HUES64 (cell line): ENCODE measurements around the gene PIM3.
"Not testable (repeated sequence)": the region's sequence is repeated elsewhere in the genome, so short reads cannot be mapped to it uniquely, and the experiment has no call there.

Experiments used
- H3K27ac ChIP-seq: 2 replicates; pipeline ENCODE4 v1.7.0; 2013; ENCODE audit warnings: low read depth, low read length, inconsistent platforms
- H3K27me3 ChIP-seq: 2 replicates; pipeline ENCODE4 v1.6.1; 2013; ENCODE audit warnings: mild to moderate bottlenecking, low read length; ENCODE audit not compliant: insufficient read depth
- H3K36me3 ChIP-seq: 2 replicates; pipeline ENCODE4 v1.6.1; 2013; ENCODE audit warnings: mild to moderate bottlenecking, low read length; ENCODE audit not compliant: insufficient read depth
- H3K4me1 ChIP-seq: 2 replicates; pipeline ENCODE4 v1.6.1; 2013; ENCODE audit warnings: mild to moderate bottlenecking, low read length, moderate library complexity; ENCODE audit not compliant: insufficient read depth
- H3K4me3 ChIP-seq: 2 replicates; pipeline ENCODE4 v1.5.1; 2013; ENCODE audit warnings: mild to moderate bottlenecking, low read length, moderate library complexity
- H3K9ac ChIP-seq: 2 replicates; pipeline ENCODE4 v1.6.1; 2013; ENCODE audit warnings: mild to moderate bottlenecking, low read depth, low read length
- H3K9me3 ChIP-seq: 2 replicates; pipeline ENCODE4 v1.6.1; 2013; ENCODE audit warnings: low read depth, low read length; ENCODE audit not compliant: insufficient read depth
- WGBS: fragments of 150-250, 120-280 bp; methylation state at CpG from one replicate; pipeline ENCODE4 v1.1.7; 2013; ENCODE audit warnings: missing lambda C conversion rate; 5-methylcytosine and 5-hydroxymethylcytosine counted together

PIM3 gene

GRCh38 chr22:49945042-49945794 lies 15.4 kb upstream of the PIM3 start:
- not testable (repeated sequence) for H3K9me3 ChIP-seq, H3K4me3 ChIP-seq, H3K9ac ChIP-seq, H3K4me1 ChIP-seq, H3K27ac ChIP-seq, H3K27me3 ChIP-seq, H3K36me3 ChIP-seq
- WGBS = 84% methylated on average over 13 of the region's 17 CpGs

DNA sequence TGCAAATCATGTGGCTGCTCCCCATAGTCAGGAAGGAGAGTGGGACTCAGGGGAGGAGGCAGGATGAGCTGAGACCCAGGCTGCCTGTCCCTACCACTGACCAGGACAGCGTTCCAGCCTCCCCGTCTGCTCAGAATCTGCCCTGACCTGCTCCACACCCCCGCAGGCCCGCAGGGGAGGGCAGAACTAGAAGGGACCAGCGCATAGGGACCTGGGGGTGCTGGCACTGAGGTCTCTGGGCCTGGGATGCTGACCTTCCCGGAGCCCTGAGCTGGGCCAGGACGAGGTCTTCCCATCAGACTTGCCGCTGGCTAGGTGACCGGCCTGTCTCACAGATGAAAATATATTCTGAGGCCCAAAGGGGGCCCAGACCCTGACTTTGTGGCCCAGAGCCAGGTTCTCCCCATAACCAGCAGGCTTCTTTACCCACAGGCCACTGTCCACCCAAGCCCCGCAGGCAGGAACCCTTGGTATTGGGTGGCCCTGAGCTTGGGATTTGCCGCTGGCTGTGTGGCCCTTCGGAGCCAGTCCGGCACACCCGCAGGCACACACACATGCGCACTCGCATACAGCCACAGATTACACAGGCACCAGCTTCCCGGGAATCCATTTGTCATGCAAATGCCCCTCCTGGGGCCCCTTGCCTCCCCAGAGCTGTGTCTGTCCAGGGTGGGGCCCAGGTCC lies 13.8 kb upstream of the PIM3 start:
- H3K27ac ChIP-seq = peak overlapping the region; percentile 35; the same call in 1 of the 2 replicates
- H3K9ac ChIP-seq = no peak overlapping the region
- H3K27me3 ChIP-seq = no peaks in the 10 kb centered on the region
- no peaks in the 10 kb centered on the region for H3K9me3 ChIP-seq
- no peak overlapping the region for H3K4me3 ChIP-seq
- peaks cover 8% of the 10 kb centered on the region; the same call in 1 of the 2 replicates for H3K4me1 ChIP-seq
- H3K36me3 ChIP-seq = no peaks in the 10 kb centered on the region
- 60% methylated on average over 17 of the region's 17 CpGs for WGBS

- no peaks in the 10 kb centered on the region for H3K36me3 ChIP-seq
- 65% methylated on average over 6 of the region's 6 CpGs for WGBS
- H3K27me3 ChIP-seq = no peaks in the 10 kb centered on the region
- H3K4me3 ChIP-seq = no peak overlapping the region
- H3K4me1 ChIP-seq = peaks cover 8% of the 10 kb centered on the region; the same call in 1 of the 2 replicates
- H3K9ac ChIP-seq = no peak overlapping the region
- no peaks in the 10 kb centered on the region for H3K9me3 ChIP-seq
- peak overlapping the region; percentile 35; the same call in 1 of the 2 replicates for H3K27ac ChIP-seq
These were observed 13.3 kb upstream of the PIM3 start for GRCh38 chr22:49947296-49947622.

GRCh38 chr22:49948116-49948957 lies 12.2 kb upstream of the PIM3 start:
- Histone ChIP-seq H3K27ac (no peak overlapping the region), H3K9me3 (no peaks in the 10 kb centered on the region), H3K27me3 (no peaks in the 10 kb centered on the region), H3K9ac (no peak overlapping the region), H3K4me1 (peaks cover 8% of the 10 kb centered on the region; the same call in 1 of the 2 replicates), H3K36me3 (no peaks in the 10 kb centered on the region), H3K4me3 (no peak overlapping the region)
- whole genome bisulfite sequencing = 76% methylated on average over 23 of the region's 23 CpGs

- Histone ChIP-seq H3K9me3 (no peaks in the 10 kb centered on the region), H3K4me1 (peaks cover 8% of the 10 kb centered on the region; the same call in 1 of the 2 replicates), H3K27ac (no peak overlapping the region), H3K36me3 (no peaks in the 10 kb centered on the region), H3K4me3 (no peak overlapping the region), H3K27me3 (no peaks in the 10 kb centered on the region), H3K9ac (no peak overlapping the region)
- WGBS = 93% methylated on average over 42 of the region's 42 CpGs
These were observed 11.3 kb upstream of the PIM3 start for GRCh38 chr22:49948958-49949913.

GRCh38 chr22:49949914-49950292 lies 10.7 kb upstream of the PIM3 start:
- H3K4me1 ChIP-seq = peaks cover 8% of the 10 kb centered on the region; the same call in 1 of the 2 replicates
- no peak overlapping the region for H3K9ac ChIP-seq
- WGBS = 89% methylated on average over 11 of the region's 11 CpGs
- no peaks in the 10 kb centered on the region for H3K27me3 ChIP-seq
- no peaks in the 10 kb centered on the region for H3K36me3 ChIP-seq
- no peaks in the 10 kb centered on the region for H3K9me3 ChIP-seq
- H3K4me3 ChIP-seq = no peak overlapping the region
- H3K27ac ChIP-seq = no peak overlapping the region

- WGBS = 79% methylated on average over 15 of the region's 18 CpGs
- no peak overlapping the region for H3K27ac ChIP-seq
- H3K9me3 ChIP-seq = no peaks in the 10 kb centered on the region
- H3K36me3 ChIP-seq = no peaks in the 10 kb centered on the region
- H3K9ac ChIP-seq = no peak overlapping the region
- no peaks in the 10 kb centered on the region for H3K27me3 ChIP-seq
- no peak overlapping the region for H3K4me3 ChIP-seq
- peaks cover 8% of the 10 kb centered on the region; the same call in 1 of the 2 replicates for H3K4me1 ChIP-seq
These were observed 10.1 kb upstream of the PIM3 start for GRCh38 chr22:49950396-49950994.

- Histone ChIP-seq H3K4me1 (peaks cover 8% of the 10 kb centered on the region; the same call in 1 of the 2 replicates), H3K4me3 (no peak overlapping the region), H3K27me3 (no peaks in the 10 kb centered on the region), H3K9ac (no peak overlapping the region), H3K27ac (no peak overlapping the region), H3K36me3 (no peaks in the 10 kb centered on the region), H3K9me3 (no peaks in the 10 kb centered on the region)
- WGBS = 78% methylated on average over 28 of the region's 28 CpGs
These were observed 9.4 kb upstream of the PIM3 start for GRCh38 chr22:49951000-49951677.

DNA sequence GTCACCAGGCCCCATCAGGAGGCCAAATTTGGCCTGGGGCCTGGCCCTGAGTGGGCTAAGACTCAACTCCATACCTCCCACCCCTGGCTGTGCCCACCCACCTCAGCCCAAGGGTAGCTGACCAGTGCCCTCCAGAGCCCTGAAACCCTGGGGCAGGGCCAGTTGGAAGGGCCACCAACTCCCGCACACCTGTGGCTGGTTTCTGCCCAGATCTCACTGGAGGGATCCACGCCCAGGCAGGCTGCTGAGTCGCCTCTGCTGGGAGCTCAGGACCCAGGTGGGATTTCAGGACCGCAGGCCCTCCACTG lies 8.9 kb upstream of the PIM3 start:
- Histone ChIP-seq H3K4me3 (no peak overlapping the region), H3K4me1 (peaks cover 7% of the 10 kb centered on the region; the same call in 1 of the 2 replicates), H3K27me3 (no peaks in the 10 kb centered on the region), H3K36me3 (no peaks in the 10 kb centered on the region), H3K9ac (no peak overlapping the region), H3K27ac (no peak overlapping the region), H3K9me3 (no peaks in the 10 kb centered on the region)
- WGBS = 82% methylated on average over 4 of the region's 4 CpGs
